Glutamatergic neuron (in vitro differentiated cells): ENCODE measurements around the gene FRMD7. TPM values are rescaled to one million over a fixed set of nuclear protein-coding genes. Genes with fewer than 3 reads are reported as not detected.
"Not testable (repeated sequence)": the region's sequence is repeated elsewhere in the genome, so short reads cannot be mapped to it uniquely, and the experiment has no call there.

Experiments used
- DNase-seq: peaks from one replicate; pipeline ENCODE4 v3.0.0; 2022
- H3K27ac Mint-ChIP-seq: one replicate; pipeline ENCODE4 v1.8.0; 2020; ENCODE audit warnings: mild to moderate bottlenecking, mixed read lengths, inconsistent platforms; ENCODE audit not compliant: unreplicated experiment
- H3K27me3 Mint-ChIP-seq: one replicate; pipeline ENCODE4 v1.8.0; 2020; ENCODE audit warnings: mild to moderate bottlenecking, moderate library complexity, mixed read lengths, inconsistent platforms; ENCODE audit not compliant: unreplicated experiment
- H3K36me3 Mint-ChIP-seq: one replicate; pipeline ENCODE4 v1.8.0; 2020; ENCODE audit warnings: mild to moderate bottlenecking, mixed read lengths, inconsistent platforms; ENCODE audit not compliant: unreplicated experiment
- H3K4me1 Mint-ChIP-seq: one replicate; pipeline ENCODE4 v1.8.0; 2020; ENCODE audit warnings: mild to moderate bottlenecking, low read depth, mixed read lengths, inconsistent platforms; ENCODE audit not compliant: unreplicated experiment
- H3K4me3 Mint-ChIP-seq: one replicate; pipeline ENCODE4 v1.8.0; 2020; ENCODE audit warnings: mild to moderate bottlenecking, mixed read lengths, inconsistent platforms; ENCODE audit not compliant: unreplicated experiment
- H3K9me3 Mint-ChIP-seq: one replicate; pipeline ENCODE4 v1.8.0; 2020; ENCODE audit warnings: mild to moderate bottlenecking, moderate library complexity, mixed read lengths, inconsistent platforms; ENCODE audit not compliant: unreplicated experiment
- total RNA-seq: library from RNA; stranded (reverse); fragmentation: NEBNext Ultra II Directional; extraction: Animal tissue kit (Norgen Biotek cat#: 25700); gene quantifications from one replicate; pipeline ENCODE4 v1.2.1, GENCODE V29; 2021; ENCODE audit not compliant: unreplicated experiment
- TF ChIP-seq, protein P1 (sequence below): fragments of 200-600 bp; sonication (generic); IDR thresholded peaks from one replicate; pipeline ENCODE4 v1.5.0; 2021; ENCODE audit not compliant: partially characterized antibody, unreplicated experiment

The FRMD7 gene
- total RNA-seq, 1 donor from 2014 or later = not detected

DNA sequence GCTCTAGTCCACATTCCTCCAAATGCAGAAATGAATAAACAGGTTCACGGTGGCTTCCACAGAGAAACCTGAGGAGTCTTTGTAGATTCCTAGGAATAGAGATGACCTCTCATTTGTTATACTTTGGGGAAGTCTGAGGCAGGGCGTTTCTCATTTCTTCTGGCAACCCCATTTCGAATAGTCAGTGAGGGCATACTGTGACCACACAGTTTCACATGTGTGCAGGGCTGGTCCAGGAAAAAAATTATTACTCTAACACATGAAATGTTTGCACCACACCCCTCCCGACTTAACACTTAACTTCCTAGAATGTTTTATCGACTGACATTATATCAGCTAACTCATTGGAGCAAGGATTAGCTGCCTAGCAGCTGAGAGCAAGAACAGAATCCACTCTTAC is 12.0 kb downstream of the FRMD7 start:
- Mint-ChIP-seq H3K27ac (no peak overlapping the region), H3K4me1 (no peaks in the 10 kb centered on the region), H3K4me3 (no peak overlapping the region), H3K9me3 (peaks cover 2% of the 10 kb centered on the region), H3K36me3 (no peaks in the 10 kb centered on the region), H3K27me3 (peaks cover 3% of the 10 kb centered on the region)
- TF ChIP-seq, protein P1, sequence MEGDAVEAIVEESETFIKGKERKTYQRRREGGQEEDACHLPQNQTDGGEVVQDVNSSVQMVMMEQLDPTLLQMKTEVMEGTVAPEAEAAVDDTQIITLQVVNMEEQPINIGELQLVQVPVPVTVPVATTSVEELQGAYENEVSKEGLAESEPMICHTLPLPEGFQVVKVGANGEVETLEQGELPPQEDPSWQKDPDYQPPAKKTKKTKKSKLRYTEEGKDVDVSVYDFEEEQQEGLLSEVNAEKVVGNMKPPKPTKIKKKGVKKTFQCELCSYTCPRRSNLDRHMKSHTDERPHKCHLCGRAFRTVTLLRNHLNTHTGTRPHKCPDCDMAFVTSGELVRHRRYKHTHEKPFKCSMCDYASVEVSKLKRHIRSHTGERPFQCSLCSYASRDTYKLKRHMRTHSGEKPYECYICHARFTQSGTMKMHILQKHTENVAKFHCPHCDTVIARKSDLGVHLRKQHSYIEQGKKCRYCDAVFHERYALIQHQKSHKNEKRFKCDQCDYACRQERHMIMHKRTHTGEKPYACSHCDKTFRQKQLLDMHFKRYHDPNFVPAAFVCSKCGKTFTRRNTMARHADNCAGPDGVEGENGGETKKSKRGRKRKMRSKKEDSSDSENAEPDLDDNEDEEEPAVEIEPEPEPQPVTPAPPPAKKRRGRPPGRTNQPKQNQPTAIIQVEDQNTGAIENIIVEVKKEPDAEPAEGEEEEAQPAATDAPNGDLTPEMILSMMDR = no peak
- DNase-seq = no peak

DNA sequence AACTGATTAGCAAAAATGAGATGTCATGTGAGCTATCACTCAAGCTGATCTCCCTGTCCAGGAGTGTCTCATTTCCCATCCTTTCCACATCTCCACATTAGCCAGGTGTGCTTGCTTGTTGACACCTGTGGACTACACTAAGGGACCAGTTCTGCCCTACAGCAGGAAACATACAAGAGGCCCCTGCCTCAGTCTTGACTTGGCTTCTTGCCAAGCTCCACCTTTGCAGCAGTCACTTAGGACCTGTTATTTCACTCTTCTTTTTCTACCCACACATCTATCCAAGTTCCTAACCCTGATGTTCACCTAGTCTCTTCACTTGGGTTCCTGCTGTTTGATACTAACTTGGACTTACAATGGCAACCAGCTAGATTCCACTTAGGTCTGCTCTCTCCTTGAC is 13.2 kb downstream of the FRMD7 start:
- no peaks in the 10 kb centered on the region for H3K4me1 Mint-ChIP-seq
- H3K27ac Mint-ChIP-seq = no peak overlapping the region

DNA sequence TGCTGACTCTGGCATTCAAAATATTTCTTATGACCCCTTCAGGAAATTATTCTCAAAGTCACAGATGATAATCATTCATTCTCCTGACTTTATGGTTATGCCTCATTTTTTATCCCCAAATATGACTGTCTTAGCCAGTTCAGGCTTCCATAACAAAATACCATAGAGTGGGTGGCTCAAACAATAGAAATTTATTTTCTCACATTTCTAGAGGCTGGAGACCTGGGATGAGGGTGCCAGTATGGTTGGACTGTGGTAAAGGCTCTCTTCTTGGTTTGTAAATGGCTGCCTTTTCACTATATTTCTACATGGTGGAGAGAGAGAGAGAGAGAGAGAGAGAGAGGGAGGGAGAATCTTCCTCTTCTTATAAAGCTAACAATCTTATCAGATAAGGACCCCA is 20.5 kb downstream of the FRMD7 start:
- no peaks in the 10 kb centered on the region for H3K4me1 Mint-ChIP-seq
- no peak overlapping the region for H3K27ac Mint-ChIP-seq
- DNase-seq = no peak
- peaks cover 2% of the 10 kb centered on the region for H3K27me3 Mint-ChIP-seq
- TF ChIP-seq, protein P1 = no peak
- H3K4me3 Mint-ChIP-seq = no peak overlapping the region
- no peaks in the 10 kb centered on the region for H3K36me3 Mint-ChIP-seq
- peaks cover 2% of the 10 kb centered on the region for H3K9me3 Mint-ChIP-seq

More for the DNA sequence above, 13.2 kb downstream of the FRMD7 start:
- Mint-ChIP-seq H3K27me3 (peaks cover 3% of the 10 kb centered on the region), H3K9me3 (peaks cover 2% of the 10 kb centered on the region), H3K4me3 (no peak overlapping the region), H3K36me3 (no peaks in the 10 kb centered on the region)
- DNase-seq = no peak
- TF ChIP-seq, protein P1 = no peak

DNA sequence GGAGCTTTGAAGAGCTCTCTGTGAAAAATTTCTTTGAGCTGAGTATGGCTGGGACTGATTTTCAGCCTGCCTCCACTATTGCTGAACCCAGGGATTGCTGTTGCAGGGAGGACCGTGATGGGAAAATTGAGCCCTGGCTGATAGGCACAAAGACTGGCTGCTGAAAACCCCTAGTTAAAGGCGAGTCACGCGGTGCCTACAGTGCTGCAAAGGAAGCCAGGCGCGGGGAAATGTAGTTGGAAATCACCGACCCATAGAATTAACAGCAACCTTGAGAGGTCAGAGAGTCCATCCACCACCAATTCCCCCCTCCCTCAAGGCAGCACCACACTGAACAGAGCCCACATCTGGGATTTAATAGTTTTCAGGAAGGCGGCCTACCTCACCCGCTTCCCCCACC is 26.0 kb downstream of the FRMD7 start:
- Mint-ChIP-seq H3K9me3 (no peaks in the 10 kb centered on the region), H3K4me3 (no peak overlapping the region), H3K27ac (no peak overlapping the region), H3K36me3 (no peaks in the 10 kb centered on the region), H3K4me1 (no peaks in the 10 kb centered on the region), H3K27me3 (no peaks in the 10 kb centered on the region)
- DNase-seq = no peak
- TF ChIP-seq, protein P1 = no peak

DNA sequence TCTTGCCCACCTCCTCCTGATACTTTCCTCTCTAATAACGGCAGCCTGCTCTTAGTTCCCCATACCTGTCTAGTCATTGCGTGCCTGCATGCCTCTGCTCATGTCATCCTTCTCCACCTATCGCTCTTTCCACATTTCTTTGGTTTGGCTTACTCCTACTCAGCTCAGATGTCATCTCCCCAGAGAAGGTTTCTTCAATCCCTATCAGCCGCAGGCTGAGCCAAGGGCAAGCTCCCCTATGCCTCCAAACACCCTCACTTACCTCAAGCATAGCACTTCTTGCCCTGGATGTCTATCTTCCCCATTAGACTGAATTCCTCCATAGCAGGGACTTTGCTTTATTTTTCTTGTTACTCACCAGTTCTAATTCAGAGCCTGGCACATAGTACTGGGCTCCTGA is 26.6 kb downstream of the FRMD7 start:
- Mint-ChIP-seq H3K27ac (no peak overlapping the region), H3K4me1 (no peaks in the 10 kb centered on the region), H3K9me3 (no peaks in the 10 kb centered on the region), H3K4me3 (no peak overlapping the region), H3K27me3 (no peaks in the 10 kb centered on the region), H3K36me3 (no peaks in the 10 kb centered on the region)
- DNase-seq = no peak
- TF ChIP-seq, protein P1 = no peak

DNA sequence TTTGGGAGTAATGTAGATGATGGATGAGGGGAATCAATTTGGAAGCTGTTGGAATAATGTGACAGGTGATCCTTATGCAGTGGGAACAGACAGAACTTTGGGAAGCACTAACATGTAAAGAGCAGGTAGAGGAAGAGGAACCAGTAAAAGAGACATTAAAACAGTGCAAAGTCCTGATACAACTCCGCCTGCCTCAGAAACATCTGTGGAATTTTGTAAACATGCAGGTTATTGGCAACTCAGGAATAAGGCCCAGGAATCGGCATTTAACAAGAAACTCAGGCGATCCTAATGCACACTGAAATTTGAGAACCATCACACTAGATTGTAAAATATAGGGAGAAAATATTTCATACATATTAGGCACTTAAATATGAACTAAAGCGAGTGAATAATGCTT is 29.1 kb downstream of the FRMD7 start:
- not testable (repeated sequence) for H3K36me3 Mint-ChIP-seq, H3K4me1 Mint-ChIP-seq, H3K27ac Mint-ChIP-seq, H3K27me3 Mint-ChIP-seq, DNase-seq, H3K9me3 Mint-ChIP-seq, H3K4me3 Mint-ChIP-seq
